BJ (cell line): ENCODE data around the gene SPAG17. TPM values are rescaled to one million over a fixed set of nuclear protein-coding genes. Genes with fewer than 3 reads are reported as not detected.
A peak's percentile ranks its signal among the peaks of the same experiment; 100 is the strongest.

ENCODE experiments used
- CTCF ChIA-PET: fragments of 350-600 bp; formaldehyde crosslinking; extraction: SDS; loops from one replicate; lab custom pipeline; 2021; ENCODE audit warnings: antibody characterized with exemption, inconsistent platforms; lab: Yijun Ruan, JAX
- POLR2A ChIA-PET: fragments of 300-600 bp; sonication (Branson Sonifier 250); formaldehyde crosslinking; extraction: SDS; loops from one replicate; lab custom pipeline; 2021; ENCODE audit warnings: antibody characterized with exemption; lab: Charles Lee
- DNase-seq: peaks from one replicate; pipeline ENCODE4 v3.0.0-alpha.2; 2011; ENCODE audit warnings: low read depth
- H3K27me3 ChIP-seq: 2 replicates; pipeline ENCODE4 v1.6.0; 2011; ENCODE audit warnings: low read length; ENCODE audit not compliant: control insufficient read depth, insufficient read depth
- H3K36me3 ChIP-seq: 2 replicates; pipeline ENCODE4 v1.5.1; 2011; ENCODE audit warnings: low read length; ENCODE audit not compliant: control insufficient read depth, insufficient read depth
- H3K4me3 ChIP-seq: 2 replicates; pipeline ENCODE4 v1.5.1; 2011; ENCODE audit warnings: low read depth, mild to moderate bottlenecking, control low read depth, low read length
- polyA plus RNA-seq: library from polyadenylated mRNA; depleted of rRNA; stranded (reverse); fragments of >200 nt; gene quantifications from 2 replicates; pipeline ENCODE4 v1.2.3, GENCODE V29; 2011
- TF ChIP-seq, protein P1 (sequence below): IDR thresholded peaks from 2 replicates; pipeline ENCODE4 v1.5.1; 2011; ENCODE audit warnings: low read depth, mild to moderate bottlenecking, control low read depth, inconsistent platforms, low read length, moderate library complexity; ENCODE audit not compliant: insufficient read depth

The SPAG17 gene
- polyA plus RNA-seq, 1 experiment = 0.09 TPM

GRCh38 chr1:117971777-117972176, 213.3 kb downstream of the SPAG17 start:
- TF ChIP-seq, protein P1, sequence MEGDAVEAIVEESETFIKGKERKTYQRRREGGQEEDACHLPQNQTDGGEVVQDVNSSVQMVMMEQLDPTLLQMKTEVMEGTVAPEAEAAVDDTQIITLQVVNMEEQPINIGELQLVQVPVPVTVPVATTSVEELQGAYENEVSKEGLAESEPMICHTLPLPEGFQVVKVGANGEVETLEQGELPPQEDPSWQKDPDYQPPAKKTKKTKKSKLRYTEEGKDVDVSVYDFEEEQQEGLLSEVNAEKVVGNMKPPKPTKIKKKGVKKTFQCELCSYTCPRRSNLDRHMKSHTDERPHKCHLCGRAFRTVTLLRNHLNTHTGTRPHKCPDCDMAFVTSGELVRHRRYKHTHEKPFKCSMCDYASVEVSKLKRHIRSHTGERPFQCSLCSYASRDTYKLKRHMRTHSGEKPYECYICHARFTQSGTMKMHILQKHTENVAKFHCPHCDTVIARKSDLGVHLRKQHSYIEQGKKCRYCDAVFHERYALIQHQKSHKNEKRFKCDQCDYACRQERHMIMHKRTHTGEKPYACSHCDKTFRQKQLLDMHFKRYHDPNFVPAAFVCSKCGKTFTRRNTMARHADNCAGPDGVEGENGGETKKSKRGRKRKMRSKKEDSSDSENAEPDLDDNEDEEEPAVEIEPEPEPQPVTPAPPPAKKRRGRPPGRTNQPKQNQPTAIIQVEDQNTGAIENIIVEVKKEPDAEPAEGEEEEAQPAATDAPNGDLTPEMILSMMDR = no peak
- POLR2A ChIA-PET = no interaction called here
- Histone ChIP-seq H3K4me3 (no peak overlapping the region), H3K27me3 (peaks cover 6% of the 10 kb centered on the region; the same call in 1 of the 2 replicates), H3K36me3 (no peaks in the 10 kb centered on the region)
- no peak for DNase-seq
- CTCF ChIA-PET = interaction anchor here (0.9 kb wide), 1 partner anchor 9 kb away, joined by 3 read pairs; no protein-coding TSS in a partner anchor

DNA sequence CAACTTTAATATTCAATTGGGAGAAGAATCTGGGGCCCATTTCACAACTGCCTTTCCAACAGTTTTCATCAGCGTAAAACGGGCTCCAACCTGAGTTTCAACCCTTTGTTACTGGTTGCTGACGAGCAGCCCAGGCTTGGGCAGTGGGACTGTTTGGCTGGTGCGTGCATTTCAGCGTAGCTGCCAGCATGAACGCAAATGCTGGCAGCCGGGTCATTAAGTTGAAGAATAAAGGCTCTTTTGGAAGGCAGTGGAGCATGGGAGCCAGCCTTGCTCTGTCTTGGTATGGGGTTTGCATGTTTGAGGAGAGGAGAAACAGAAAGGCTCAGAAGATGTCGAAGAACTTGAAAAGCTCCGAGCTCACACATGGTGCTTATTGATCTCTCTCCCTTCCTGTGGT, 214.8 kb downstream of the SPAG17 start:
- no peak for DNase-seq
- Histone ChIP-seq H3K4me3 (no peak overlapping the region), H3K36me3 (no peaks in the 10 kb centered on the region), H3K27me3 (peaks cover 2% of the 10 kb centered on the region; the same call in 1 of the 2 replicates)
- CTCF ChIA-PET = no interaction called here
- POLR2A ChIA-PET = interaction anchor here (0.5 kb wide), 1 partner anchor 121 kb away, joined by 3 read pairs; no protein-coding TSS in a partner anchor
- TF ChIP-seq, protein P1 = no peak

GRCh38 chr1:117967881-117968280, 217.1 kb downstream of the SPAG17 start:
- CTCF ChIA-PET = interaction anchor here (1.3 kb wide), 1 partner anchor 1307 kb away, joined by 3 read pairs; no protein-coding TSS in a partner anchor
- POLR2A ChIA-PET = no interaction called here
- H3K36me3 ChIP-seq = no peaks in the 10 kb centered on the region
- no peak overlapping the region for H3K4me3 ChIP-seq
- H3K27me3 ChIP-seq = no peaks in the 10 kb centered on the region; the same call in 1 of the 2 replicates
- no peak for DNase-seq
- TF ChIP-seq, protein P1 = no peak

DNA sequence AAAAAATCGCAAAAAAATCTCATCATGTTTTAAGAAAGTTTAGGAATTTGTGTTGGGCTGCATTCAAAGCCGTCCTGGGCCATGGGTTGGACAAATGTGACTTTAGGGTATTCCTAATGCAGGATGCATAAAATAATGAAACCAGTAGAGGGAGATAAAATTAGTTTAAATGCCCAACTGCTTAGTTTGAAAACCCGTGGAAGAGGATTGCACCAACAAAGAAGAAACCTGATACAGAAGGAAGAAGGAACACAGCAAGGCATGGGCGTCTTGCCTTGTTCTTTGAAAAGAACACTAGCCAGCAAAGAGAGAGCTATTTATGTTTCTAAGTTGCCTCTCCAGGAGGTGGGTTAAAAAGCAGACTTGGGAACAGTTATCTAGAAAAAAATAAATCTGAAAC, 217.6 kb downstream of the SPAG17 start:
- Histone ChIP-seq H3K36me3 (no peaks in the 10 kb centered on the region), H3K27me3 (no peaks in the 10 kb centered on the region; the same call in 1 of the 2 replicates), H3K4me3 (no peak overlapping the region)
- POLR2A ChIA-PET = no interaction called here
- no peak for DNase-seq
- CTCF ChIA-PET = interaction anchor here (1.3 kb wide), 1 partner anchor 1307 kb away, joined by 3 read pairs; no protein-coding TSS in a partner anchor
- TF ChIP-seq, protein P1 = peak; percentile 40

DNA sequence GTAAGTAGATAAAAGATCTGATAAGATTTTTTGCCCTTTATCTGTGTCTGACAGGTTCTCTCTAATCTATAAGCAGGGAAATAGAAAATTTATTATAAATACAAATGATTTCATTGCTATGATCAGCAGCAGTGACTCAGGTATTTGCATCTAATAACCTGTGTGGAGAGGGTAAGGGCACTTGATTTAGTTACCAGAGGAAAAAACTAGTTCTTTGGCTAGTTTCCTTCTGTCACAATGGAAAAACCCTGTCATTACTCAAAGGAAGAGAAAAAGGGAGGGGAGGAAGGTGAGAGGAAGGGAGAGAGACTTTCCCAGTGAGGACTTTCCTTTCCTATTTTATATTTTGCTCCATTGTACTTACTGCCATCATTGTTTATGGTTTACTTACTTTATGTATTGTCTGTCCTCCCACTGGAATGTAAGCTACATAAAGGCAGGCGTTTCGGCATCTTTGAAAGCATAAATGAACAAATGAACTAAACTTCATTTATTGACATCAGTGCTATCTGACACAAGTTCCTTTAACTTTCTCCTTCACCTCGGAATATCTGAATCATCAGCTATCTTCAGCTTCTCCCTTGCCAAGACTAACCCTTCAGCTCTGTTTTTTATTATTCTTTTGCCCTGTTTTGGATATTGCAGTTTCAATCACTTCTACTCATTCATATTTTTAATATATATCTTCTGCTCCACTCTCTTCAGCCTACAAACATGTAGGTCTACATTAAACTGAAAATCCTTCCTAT, 220.6 kb downstream of the SPAG17 start:
- DNase-seq = no peak
- H3K27me3 ChIP-seq = no peaks in the 10 kb centered on the region
- H3K4me3 ChIP-seq = no peak overlapping the region
- ChIA-PET CTCF (interaction anchor here (0.6 kb wide), 1 partner anchor 47 kb away, joined by 3 read pairs; no protein-coding TSS in a partner anchor), POLR2A (interaction anchor here (0.5 kb wide), 1 partner anchor 22 kb away, joined by 16 read pairs; no protein-coding TSS in a partner anchor)
- H3K36me3 ChIP-seq = no peaks in the 10 kb centered on the region
- TF ChIP-seq, protein P1 = no peak
